Smooth muscle cell of the brain vasculature (primary cell): ENCODE measurements around the gene DNAAF8.
"Not testable (repeated sequence)": the region's sequence is repeated elsewhere in the genome, so short reads cannot be mapped to it uniquely, and the experiment has no call there.

ENCODE experiments used
- DNase-seq: peaks from one replicate; pipeline ENCODE4 v3.0.0-alpha.2; 2012; ENCODE audit warnings: low read depth, low spot score

Gene DNAAF8

GRCh38 chr16:4780235-4780634 lies 45.9 kb downstream of the DNAAF8 start:
- no peak for DNase-seq

DNA sequence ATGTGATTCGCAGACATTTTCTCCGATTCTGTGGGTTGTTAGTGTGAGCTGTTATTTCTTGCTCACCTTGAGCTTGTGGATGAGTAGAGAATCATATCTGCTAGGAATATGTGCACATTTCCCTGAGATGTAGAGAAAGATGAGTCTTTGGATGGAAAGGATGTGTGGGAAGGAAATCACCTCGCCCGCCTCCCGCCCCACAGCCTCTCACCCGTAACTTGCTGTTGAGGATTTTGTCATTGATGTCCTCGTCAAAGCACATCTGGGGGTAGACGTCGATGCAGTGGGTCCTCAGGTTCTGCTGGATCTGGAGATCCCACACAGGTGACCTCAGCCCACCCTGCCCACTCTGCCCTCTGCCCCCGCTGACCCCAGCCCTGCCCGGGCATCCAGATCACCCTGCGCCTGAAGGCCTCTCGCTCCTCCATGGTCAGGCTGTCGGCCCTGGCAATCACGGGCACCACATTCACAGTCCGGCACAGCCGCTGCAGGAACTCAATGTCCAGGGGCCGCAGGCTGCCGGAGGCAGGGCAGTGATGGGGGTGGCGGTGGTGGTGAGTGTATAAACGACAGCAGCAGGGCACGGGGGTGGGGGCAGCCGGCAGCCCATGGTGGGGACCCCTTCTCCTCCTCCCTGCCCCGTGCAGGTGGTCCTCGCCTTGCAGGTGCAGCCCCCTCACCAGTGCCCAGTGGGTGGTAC lies 49.1 kb downstream of the DNAAF8 start:
- no peak for DNase-seq

DNA sequence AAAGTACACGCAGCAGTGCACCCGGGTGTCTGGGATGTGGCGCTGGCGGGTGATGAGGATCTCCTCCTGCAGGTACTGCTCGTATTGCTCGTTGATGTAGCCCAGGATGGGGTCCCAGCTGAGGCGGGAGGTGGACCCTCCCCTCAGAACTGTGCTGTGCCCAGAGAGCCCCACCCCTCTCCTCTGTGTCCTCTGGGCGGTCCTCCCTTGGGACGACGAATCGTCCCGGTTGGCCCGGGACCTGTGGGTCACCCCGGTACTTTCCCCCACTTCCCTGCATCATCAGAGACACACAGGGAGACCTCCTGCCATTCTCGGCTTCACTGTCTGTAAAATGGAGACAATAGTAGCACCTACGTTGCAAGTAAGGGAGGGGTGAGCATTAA lies 49.6 kb downstream of the DNAAF8 start:
- DNase-seq = no peak

GRCh38 chr16:4784444-4784987 lies 50.2 kb downstream of the DNAAF8 start:
- DNase-seq = not testable (repeated sequence)

GRCh38 chr16:4785758-4786433 lies 51.6 kb downstream of the DNAAF8 start:
- no peak for DNase-seq

DNA sequence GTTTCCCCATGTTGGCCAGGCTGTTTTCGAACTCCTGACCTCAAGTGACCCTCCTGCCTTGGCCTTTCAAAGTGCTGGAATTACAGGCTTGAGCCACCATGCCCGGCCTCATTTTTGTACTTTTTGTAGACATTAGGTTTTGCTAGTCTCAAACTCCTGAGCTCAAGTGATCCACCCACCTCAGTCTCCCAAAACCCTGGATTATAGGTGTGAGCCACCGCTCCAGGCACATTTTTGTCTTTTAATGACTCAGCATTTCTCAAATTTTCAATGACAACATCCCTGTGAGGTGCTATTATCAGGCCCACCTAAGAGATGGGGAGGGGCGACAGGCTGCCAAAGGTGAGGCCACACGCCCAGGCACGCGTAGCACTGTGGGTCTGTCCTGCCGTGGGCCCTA lies 52.7 kb downstream of the DNAAF8 start:
- no peak for DNase-seq

DNA sequence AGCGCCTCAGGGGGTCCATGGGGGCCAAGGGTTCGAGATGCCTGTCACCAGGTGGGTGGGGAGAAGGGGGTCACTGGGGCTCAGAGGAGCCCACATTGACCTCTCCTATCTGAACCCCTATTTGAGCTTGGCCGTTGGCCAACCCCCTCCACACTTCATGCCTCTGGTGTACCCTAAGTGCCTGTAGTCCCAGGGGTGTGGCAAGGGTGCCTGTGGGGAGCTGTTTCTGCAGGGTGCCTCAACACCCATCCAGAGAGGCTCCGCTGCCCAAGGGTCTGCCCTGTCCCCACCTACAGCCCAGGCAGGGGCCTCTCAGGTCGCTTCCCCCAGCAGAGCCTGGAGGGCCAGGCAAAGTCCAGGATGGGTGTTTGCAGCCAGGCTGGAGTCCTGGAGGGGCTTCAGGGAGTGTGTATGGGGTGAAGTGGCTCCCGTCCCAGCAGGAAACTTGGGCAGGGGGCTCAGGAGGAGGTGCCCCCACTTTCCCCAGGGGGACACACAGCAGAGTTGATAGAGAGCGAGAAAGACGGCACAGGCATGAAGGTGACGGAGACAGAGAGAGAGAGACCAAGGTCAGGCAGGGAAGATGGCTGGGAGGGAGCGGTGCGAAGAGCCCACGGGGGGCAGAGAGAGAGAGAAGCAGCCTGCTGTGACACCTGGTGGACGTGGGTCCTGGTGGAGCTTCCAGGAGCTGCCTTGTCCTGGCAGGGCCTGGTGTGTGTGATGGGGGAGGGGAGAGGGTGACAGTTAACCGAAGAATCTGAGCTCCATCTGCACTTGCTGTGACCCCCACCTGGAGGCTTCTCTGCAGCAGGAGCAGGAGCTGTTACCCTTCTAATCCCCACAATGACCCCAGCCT lies 53.5 kb downstream of the DNAAF8 start, which contains the start of gene SEPTIN12:
Gene SEPTIN12 (minus strand): TSS at position 719 of the 856 bp plus-strand sequence. CDS start 700 bp downstream, at position 19.
- no peak for DNase-seq

DNA sequence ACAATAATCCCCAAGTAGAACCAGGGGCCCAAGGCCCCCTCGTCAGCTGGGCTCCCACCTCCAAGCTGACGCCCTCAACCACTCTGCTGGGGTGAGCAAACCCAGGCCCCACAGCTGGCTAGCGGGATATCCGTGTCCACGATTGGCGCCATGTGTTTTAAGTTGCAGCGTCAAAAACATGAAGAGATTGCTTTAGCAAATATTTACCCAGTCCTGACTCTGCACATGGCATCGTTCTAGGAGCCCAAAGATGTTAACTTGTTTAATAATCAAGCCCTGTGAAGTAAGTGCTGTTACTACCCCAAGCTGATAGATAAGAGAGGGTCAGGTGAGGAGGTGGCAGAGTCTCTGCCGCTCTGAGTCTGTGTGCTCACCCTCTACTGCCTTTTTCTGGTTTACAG lies 54.2 kb downstream of the DNAAF8 start:
- DNase-seq = no peak

GRCh38 chr16:4788910-4789309 lies 54.6 kb downstream of the DNAAF8 start:
- no peak for DNase-seq

GRCh38 chr16:4790261-4790660 lies 55.9 kb downstream of the DNAAF8 start:
- no peak for DNase-seq

- DNase-seq = no peak
Measured at GRCh38 chr16:4790871-4791270, 56.5 kb downstream of the DNAAF8 start.

- DNase-seq = no peak
Measured at GRCh38 chr16:4792951-4793513, 58.7 kb downstream of the DNAAF8 start.

DNA sequence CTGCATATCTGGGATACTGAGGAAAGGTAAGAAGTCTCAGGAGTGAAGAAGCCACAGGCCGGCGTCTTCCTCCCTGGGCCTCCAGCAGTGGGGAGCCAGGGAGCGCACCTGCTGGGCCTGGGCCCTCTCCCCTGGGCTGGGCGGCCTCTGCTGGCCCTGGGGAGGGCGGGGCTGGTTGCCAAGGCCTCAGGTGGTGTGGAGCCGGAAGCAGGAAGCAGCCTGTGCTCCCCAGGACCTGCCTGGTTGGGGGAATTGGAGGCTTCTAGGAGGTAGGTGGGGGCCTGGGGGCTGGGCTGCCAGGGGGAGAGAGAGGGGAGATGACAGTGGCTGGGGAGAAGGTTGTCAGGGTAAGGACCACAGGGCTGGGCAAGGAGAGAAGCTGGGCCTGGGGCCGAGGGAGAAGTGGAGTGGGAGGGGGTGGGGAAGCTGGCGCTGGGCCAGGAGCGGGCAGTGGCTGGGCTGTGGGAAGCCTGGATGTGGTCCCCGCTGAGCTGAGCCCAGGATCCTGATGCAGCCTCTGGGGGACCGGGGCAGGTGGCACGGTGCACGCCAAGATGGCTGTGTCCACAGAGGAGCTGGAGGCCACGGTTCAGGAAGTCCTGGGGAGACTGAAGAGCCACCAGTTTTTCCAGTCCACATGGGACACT lies 61.0 kb downstream of the DNAAF8 start, which contains the start of gene SMIM22:
Gene SMIM22 (plus strand): TSS at position 189 of the 647 bp plus-strand sequence. CDS start 366 bp downstream, at position 555.
- no peak for DNase-seq

DNA sequence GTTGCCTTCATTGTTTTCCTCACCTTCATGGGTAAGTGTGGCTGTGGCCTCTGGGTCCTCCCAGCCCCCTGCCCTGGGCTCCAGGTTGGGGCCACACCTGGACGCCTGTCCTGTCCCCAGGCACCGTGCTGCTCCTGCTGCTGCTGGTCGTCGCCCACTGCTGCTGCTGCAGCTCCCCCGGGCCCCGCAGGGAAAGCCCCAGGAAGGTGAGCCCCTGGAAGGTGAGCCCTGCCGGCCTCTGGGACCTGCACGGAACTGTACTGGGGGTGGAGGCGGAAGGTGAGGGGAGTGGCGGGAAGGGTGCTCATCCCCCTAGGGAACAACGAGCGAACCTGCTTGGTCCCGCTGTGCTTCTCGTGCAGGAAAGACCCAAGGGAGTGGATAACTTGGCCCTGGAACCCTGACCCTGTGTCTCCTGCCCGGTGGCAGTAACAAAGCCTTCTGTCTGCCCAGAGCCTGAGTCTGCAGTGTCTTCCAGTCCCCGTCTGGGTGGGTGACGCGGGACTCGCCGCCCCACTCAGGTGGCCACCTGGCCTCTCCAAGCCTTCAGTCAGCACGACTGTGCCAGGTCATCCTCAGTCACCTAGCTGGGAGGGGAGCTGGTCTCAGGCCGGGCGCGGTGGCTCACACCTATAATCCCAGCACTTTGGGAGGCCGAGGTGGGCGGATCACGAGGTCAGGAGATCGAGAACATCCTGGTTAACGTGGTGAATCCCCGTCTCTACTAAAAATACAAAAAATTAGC lies 61.7 kb downstream of the DNAAF8 start:
- no peak for DNase-seq

- no peak for DNase-seq
Measured at GRCh38 chr16:4796982-4797804, 62.9 kb downstream of the DNAAF8 start.

DNA sequence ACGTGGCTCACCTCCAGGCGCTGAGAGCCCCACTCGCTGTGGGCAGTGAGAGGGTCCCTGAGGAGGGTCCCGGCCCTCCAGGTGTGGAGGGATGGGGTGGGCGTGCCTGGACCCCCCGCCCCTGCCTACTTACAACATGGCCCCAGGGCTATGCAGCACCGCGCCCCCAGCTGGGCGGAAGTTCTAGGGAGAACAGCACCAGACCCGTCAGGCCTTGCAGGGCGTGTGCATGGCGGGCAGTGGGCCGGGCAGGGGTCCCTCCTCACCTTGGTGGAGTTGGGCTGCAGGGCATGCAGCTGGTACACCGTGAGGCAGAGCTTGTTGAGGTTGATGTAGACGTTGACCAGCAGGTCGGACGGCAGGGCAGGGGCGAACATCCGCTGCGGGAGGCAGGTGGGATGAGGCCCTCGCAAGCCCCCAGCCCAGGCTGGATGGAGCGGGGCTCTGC lies 63.5 kb downstream of the DNAAF8 start:
- DNase-seq = no peak

DNA sequence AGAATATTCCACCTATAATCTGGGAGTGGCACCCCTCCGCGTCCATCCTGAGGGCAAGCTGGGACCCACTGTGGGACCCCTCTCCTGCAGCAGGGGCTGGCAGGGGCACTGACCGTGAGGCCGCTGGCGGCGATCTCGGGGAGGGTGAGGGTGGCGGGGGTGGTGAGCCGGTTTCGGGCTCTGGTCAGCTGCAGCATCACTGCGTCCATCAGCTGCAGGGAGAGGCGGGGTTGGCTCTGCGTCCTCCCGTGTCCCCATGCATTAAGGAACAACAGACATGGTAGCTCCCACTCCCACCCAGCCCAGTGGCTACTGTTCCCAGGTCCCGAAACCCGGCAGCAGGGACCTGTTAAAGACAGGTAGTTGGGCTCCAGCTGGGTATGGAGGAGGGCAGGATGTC lies 64.1 kb downstream of the DNAAF8 start:
- DNase-seq = no peak
